H1 (cell line): ENCODE results near the gene MRTFA.

Experiments
- EZH2 ChIP-seq: fragments of 200-600 bp; sonication (generic); IDR thresholded peaks from 2 replicates; pipeline ENCODE4 v1.7.1; 2012; ENCODE audit warnings: low read depth, mild to moderate bottlenecking, moderate library complexity, low read length, inconsistent platforms; ENCODE audit not compliant: severe bottlenecking
- HDAC6 ChIP-seq: IDR thresholded peaks from one replicate; pipeline ENCODE4 v1.7.1; 2012; ENCODE audit warnings: low read depth, mild to moderate bottlenecking, inconsistent platforms, low read length, moderate library complexity
- JUN ChIP-seq: IDR thresholded peaks from 2 replicates; pipeline ENCODE4 v1.6.1; 2011; ENCODE audit warnings: low read depth, mild to moderate bottlenecking, improper control_type of control experiment, low read length
- JUND ChIP-seq: IDR thresholded peaks from 2 replicates; pipeline ENCODE4 v1.6.1; 2011; ENCODE audit warnings: mild to moderate bottlenecking, improper control_type of control experiment, low read length
- POLR2A ChIP-seq, 2 experiments: IDR thresholded peaks; 1 replicate in 1 of 2; 2 replicates in 1 of 2; pipeline ENCODE4 v1.6.1; 2011; ENCODE audit warnings: low read depth in 2 of 2, low read length in 2 of 2, mild to moderate bottlenecking in 2 of 2; ENCODE audit errors: control extremely low read depth in 1 of 2
- POLR2AphosphoS5 ChIP-seq: IDR thresholded peaks from 2 replicates; pipeline ENCODE4 v1.6.1; 2011; ENCODE audit warnings: low read depth, low read length
- SAP30 ChIP-seq: fragments of 300-600 bp; sonication (generic); IDR thresholded peaks from 2 replicates; pipeline ENCODE4 v1.7.1; 2012; ENCODE audit warnings: low read length, moderate library complexity, mild to moderate bottlenecking, inconsistent platforms; ENCODE audit not compliant: insufficient read depth, insufficient replicate concordance
- TAF1 ChIP-seq: IDR thresholded peaks from 2 replicates; pipeline ENCODE4 v1.6.1; 2011; ENCODE audit warnings: mild to moderate bottlenecking, low read depth, low read length
- TBP ChIP-seq: IDR thresholded peaks from 2 replicates; pipeline ENCODE4 v1.6.1; 2011; ENCODE audit warnings: low read depth, low read length, improper control_type of control experiment
- TEAD4 ChIP-seq: IDR thresholded peaks from 2 replicates; pipeline ENCODE4 v1.6.1; 2012; ENCODE audit warnings: low read depth, low read length, inconsistent platforms, mixed read lengths
- YY1 ChIP-seq: IDR thresholded peaks from 2 replicates; pipeline ENCODE4 v1.6.1; 2011; ENCODE audit warnings: low read depth, mild to moderate bottlenecking, low read length
- TF ChIP-seq, protein P1 (sequence below), 3 experiments: IDR thresholded peaks; 1 replicate in 2 of 3; 2 replicates in 1 of 3; pipeline versions ENCODE4 v1.5.1 to v1.6.1; 2011; ENCODE audit warnings: low read length in 3 of 3, mild to moderate bottlenecking in 3 of 3, inconsistent platforms in 2 of 3, low read depth in 1 of 3, moderate library complexity in 1 of 3; ENCODE audit not compliant: insufficient read depth in 1 of 3; ENCODE audit errors: control extremely low read depth in 1 of 3
- TF ChIP-seq, protein P2 (sequence below): IDR thresholded peaks from 2 replicates; pipeline ENCODE4 v1.6.1; 2011; ENCODE audit warnings: low read length, improper control_type of control experiment
- TF ChIP-seq, protein P3 (sequence below): IDR thresholded peaks from 2 replicates; pipeline ENCODE4 v1.6.1; 2011; ENCODE audit warnings: low read depth, mild to moderate bottlenecking, low read length; ENCODE audit not compliant: insufficient read depth

DNA sequence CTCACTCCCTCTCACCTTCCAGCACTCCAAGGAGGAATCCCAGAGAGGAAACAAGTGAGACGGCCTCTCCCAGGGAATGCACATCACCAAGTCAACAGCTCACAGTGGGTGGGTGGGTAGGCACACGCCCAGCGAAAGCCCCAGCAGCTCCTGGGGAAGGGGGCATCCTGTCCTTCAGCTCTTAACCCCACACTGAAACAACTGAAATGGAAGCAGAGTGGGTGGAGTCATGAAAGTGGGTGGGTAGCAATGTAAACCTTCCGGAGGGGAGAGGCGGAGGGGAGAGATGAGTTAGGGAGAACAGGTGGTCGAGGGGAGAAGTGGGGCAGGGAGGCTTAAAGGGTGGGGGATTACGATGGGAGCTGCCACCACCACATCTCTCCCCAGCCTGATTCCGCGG, 48.2 kb upstream of the MRTFA start:
- TF ChIP-seq YY1 (no peak), TAF1 (peak; percentile 25; the same call in 1 of the 2 replicates), POLR2A (IDR thresholded peaks at IDR 0.05; ENCODE audit: control extremely low read depth in 1 of 2, low read depth in 2 of 2, low read length in 2 of 2) (peak in 1 of 2 experiments; percentile 55; a peak in 2 of 3 replicates), SAP30 (no peak), POLR2AphosphoS5 (0 out of 2 replicates have a peak, but pooled peaks have one; percentile 22), JUND (no peak), TBP (no peak), EZH2 (no peak), JUN (no peak), HDAC6 (no peak), TEAD4 (peak; percentile 76)
- TF ChIP-seq, protein P1, sequence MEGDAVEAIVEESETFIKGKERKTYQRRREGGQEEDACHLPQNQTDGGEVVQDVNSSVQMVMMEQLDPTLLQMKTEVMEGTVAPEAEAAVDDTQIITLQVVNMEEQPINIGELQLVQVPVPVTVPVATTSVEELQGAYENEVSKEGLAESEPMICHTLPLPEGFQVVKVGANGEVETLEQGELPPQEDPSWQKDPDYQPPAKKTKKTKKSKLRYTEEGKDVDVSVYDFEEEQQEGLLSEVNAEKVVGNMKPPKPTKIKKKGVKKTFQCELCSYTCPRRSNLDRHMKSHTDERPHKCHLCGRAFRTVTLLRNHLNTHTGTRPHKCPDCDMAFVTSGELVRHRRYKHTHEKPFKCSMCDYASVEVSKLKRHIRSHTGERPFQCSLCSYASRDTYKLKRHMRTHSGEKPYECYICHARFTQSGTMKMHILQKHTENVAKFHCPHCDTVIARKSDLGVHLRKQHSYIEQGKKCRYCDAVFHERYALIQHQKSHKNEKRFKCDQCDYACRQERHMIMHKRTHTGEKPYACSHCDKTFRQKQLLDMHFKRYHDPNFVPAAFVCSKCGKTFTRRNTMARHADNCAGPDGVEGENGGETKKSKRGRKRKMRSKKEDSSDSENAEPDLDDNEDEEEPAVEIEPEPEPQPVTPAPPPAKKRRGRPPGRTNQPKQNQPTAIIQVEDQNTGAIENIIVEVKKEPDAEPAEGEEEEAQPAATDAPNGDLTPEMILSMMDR (IDR thresholded peaks at IDR 0.05; ENCODE audit: control extremely low read depth in 1 of 3, insufficient read depth in 1 of 3, low read depth in 1 of 3, low read length in 3 of 3): no peak
- TF ChIP-seq, protein P2, sequence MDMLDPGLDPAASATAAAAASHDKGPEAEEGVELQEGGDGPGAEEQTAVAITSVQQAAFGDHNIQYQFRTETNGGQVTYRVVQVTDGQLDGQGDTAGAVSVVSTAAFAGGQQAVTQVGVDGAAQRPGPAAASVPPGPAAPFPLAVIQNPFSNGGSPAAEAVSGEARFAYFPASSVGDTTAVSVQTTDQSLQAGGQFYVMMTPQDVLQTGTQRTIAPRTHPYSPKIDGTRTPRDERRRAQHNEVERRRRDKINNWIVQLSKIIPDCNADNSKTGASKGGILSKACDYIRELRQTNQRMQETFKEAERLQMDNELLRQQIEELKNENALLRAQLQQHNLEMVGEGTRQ: no peak
- TF ChIP-seq, protein P3, sequence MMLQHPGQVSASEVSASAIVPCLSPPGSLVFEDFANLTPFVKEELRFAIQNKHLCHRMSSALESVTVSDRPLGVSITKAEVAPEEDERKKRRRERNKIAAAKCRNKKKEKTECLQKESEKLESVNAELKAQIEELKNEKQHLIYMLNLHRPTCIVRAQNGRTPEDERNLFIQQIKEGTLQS: no peak
